SK-MEL-5 (cell line): ENCODE measurements around the gene RPL27. TPM values are rescaled to one million over a fixed set of nuclear protein-coding genes. Genes with fewer than 3 reads are reported as not detected.

Source experiments
- DNase-seq: peaks from one replicate; pipeline ENCODE4 v3.0.0-alpha.2; 2016; ENCODE audit warnings: low read depth, low spot score
- in situ Hi-C: cut with HindIII; loops from 2 replicates; pipeline ENCODE4 v1.10.0; 2016; ENCODE audit warnings: low sequenced_read_pairs, high pct_unique_total_duplicates, low pct_unique_long_range_greater_than_20kb
- total RNA-seq: library from RNA; depleted of rRNA; stranded (reverse); fragments of >200 nt; shearing (Covaris generic); gene quantifications from 2 replicates; pipeline ENCODE4 v1.2.3, GENCODE V29; 2014

RPL27 gene
- total RNA-seq, 1 experiment from 2014 or later = 2,384 TPM

GRCh38 chr17:43016216-43016615, 18.0 kb downstream of the RPL27 start:
- in situ Hi-C loops = no loop called here

GRCh38 chr17:43018008-43018853, 20.0 kb downstream of the RPL27 start:
- in situ Hi-C loops = no loop called here
- DNase-seq = no peak

More at GRCh38 chr17:43016216-43016615, 18.0 kb downstream of the RPL27 start:
- no peak for DNase-seq

GRCh38 chr17:43018932-43019331, 20.7 kb downstream of the RPL27 start:
- DNase-seq = no peak
- in situ Hi-C loops = no loop called here

GRCh38 chr17:43019418-43019817, 21.2 kb downstream of the RPL27 start:
- no peak for DNase-seq
- in situ Hi-C loops = no loop called here

- no peak for DNase-seq
- in situ Hi-C loops = no loop called here
Measured at GRCh38 chr17:43020030-43020621, 21.9 kb downstream of the RPL27 start.

- peak; percentile 91 for DNase-seq
- in situ Hi-C loops = no loop called here
Measured at GRCh38 chr17:43020789-43021740, 22.8 kb downstream of the RPL27 start.

- in situ Hi-C loops = no loop called here
Measured at GRCh38 chr17:43021741-43022512, 23.7 kb downstream of the RPL27 start, which contains the start of gene VAT1. VAT1 (minus strand) TSS chr17:43022385; CDS start chr17:43022322, 63 bp downstream.

GRCh38 chr17:43024407-43025289, 26.4 kb downstream of the RPL27 start, which contains the start of gene RND2:
RND2 (plus strand) TSS chr17:43025231; CDS start chr17:43025348, 117 bp downstream.
- peak; percentile 64 for DNase-seq
- in situ Hi-C loops = no loop called here

More at GRCh38 chr17:43021741-43022512, 23.7 kb downstream of the RPL27 start, which contains the start of gene VAT1:
- DNase-seq = peak; percentile 84

- DNase-seq = no peak
- in situ Hi-C loops = no loop called here
Measured at GRCh38 chr17:43025290-43025657, 27.1 kb downstream of the RPL27 start.

GRCh38 chr17:43025766-43026537, 27.7 kb downstream of the RPL27 start:
- DNase-seq = no peak
- in situ Hi-C loops = no loop called here

- in situ Hi-C loops = no loop called here
- DNase-seq = no peak
Measured at GRCh38 chr17:43026595-43026994, 28.4 kb downstream of the RPL27 start.

GRCh38 chr17:43027091-43028032, 29.1 kb downstream of the RPL27 start:
- in situ Hi-C loops = no loop called here
- no peak for DNase-seq

- in situ Hi-C loops = no loop called here
- no peak for DNase-seq
Measured at GRCh38 chr17:43028221-43028861, 30.1 kb downstream of the RPL27 start.

- DNase-seq = no peak
- in situ Hi-C loops = no loop called here
Measured at GRCh38 chr17:43030137-43030767, 32.0 kb downstream of the RPL27 start.
